ENCODE measurements around the gene HS6ST1.

- no peak for TF ChIP-seq EP300 (IDR thresholded peaks at IDR 0.05)
- peak in 2 of 4 experiments; percentile 16 to 29 for TF ChIP-seq CTCF (IDR thresholded peaks at IDR 0.05)
- TF ChIP-seq POLR2AphosphoS5 (IDR thresholded peaks at IDR 0.05), result no peak
Measured at GRCh38 chr2:128260239-128261138, 58.2 kb downstream of the HS6ST1 start.
